K562 (cell line): ENCODE data around the gene DCLK2.

Source experiments
- GMEB1 ChIP-seq: fragments of 250-450 bp; sonication (Bioruptor Pico); IDR thresholded peaks from 2 replicates; pipeline ENCODE4 v1.4.0; 2020; ENCODE audit warnings: mild to moderate bottlenecking
- PHB2 ChIP-seq: fragments of 450-650 bp; IDR thresholded peaks from 2 replicates; pipeline ENCODE4 v1.6.1; 2017; ENCODE audit warnings: low read depth
- SIX5 ChIP-seq, 2 experiments: IDR thresholded peaks; 2 replicates each; pipeline ENCODE4 v1.6.1; 2011; ENCODE audit warnings: low read length in 2 of 2, borderline replicate concordance in 1 of 2, low read depth in 1 of 2, mild to moderate bottlenecking in 1 of 2, moderate library complexity in 1 of 2; ENCODE audit not compliant: insufficient read depth in 1 of 2
- SMARCA4 ChIP-seq: fragments of 450-650 bp; IDR thresholded peaks from 2 replicates; pipeline ENCODE4 v1.6.1; 2016
- ZNF253 ChIP-seq: fragments of 250-450 bp; sonication (Bioruptor Pico); conservative IDR thresholded peaks from 2 replicates; pipeline ENCODE4 v1.6.1; 2021; ENCODE audit warnings: mild to moderate bottlenecking

GRCh38 chr4:150156543-150156942 lies 78.3 kb downstream of the DCLK2 start:
- TF ChIP-seq ZNF253 (CRISPR knock-in tag): no peak
- no peak for TF ChIP-seq SMARCA4
- no peak for TF ChIP-seq GMEB1 (CRISPR knock-in tag)
- no peak for TF ChIP-seq PHB2
- TF ChIP-seq SIX5 (IDR thresholded peaks at IDR 0.05; ENCODE audit: borderline replicate concordance in 1 of 2, insufficient read depth in 1 of 2, low read depth in 1 of 2, low read length in 2 of 2): no peak
